Hepatocyte (in vitro differentiated cells): ENCODE measurements around the gene SDK1.

Experiments
- EZH2 ChIP-seq: fragments of 200-600 bp; sonication (generic); IDR thresholded peaks from 2 replicates; pipeline ENCODE4 v1.6.1; 2016; ENCODE audit warnings: antibody characterized with exemption, mild to moderate bottlenecking, borderline replicate concordance
- TF ChIP-seq, protein P1 (sequence below): fragments of 200-600 bp; sonication (generic); IDR thresholded peaks from 2 replicates; pipeline ENCODE4 v1.5.1; 2016; ENCODE audit warnings: antibody characterized with exemption, mild to moderate bottlenecking; ENCODE audit not compliant: poor library complexity

GRCh38 chr7:3955026-3955425 lies 654.0 kb downstream of the SDK1 start:
- TF ChIP-seq, protein P1, sequence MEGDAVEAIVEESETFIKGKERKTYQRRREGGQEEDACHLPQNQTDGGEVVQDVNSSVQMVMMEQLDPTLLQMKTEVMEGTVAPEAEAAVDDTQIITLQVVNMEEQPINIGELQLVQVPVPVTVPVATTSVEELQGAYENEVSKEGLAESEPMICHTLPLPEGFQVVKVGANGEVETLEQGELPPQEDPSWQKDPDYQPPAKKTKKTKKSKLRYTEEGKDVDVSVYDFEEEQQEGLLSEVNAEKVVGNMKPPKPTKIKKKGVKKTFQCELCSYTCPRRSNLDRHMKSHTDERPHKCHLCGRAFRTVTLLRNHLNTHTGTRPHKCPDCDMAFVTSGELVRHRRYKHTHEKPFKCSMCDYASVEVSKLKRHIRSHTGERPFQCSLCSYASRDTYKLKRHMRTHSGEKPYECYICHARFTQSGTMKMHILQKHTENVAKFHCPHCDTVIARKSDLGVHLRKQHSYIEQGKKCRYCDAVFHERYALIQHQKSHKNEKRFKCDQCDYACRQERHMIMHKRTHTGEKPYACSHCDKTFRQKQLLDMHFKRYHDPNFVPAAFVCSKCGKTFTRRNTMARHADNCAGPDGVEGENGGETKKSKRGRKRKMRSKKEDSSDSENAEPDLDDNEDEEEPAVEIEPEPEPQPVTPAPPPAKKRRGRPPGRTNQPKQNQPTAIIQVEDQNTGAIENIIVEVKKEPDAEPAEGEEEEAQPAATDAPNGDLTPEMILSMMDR, result no peak
- TF ChIP-seq EZH2, result no peak
